ENCODE measurements around the gene KMT2D.

The KMT2D gene

GRCh38 chr12:49060237-49061156, at the start of gene KMT2D:
KMT2D (minus strand) TSS chr12:49060794; CDS start chr12:49055324, 5,470 bp downstream.
- DNase-seq: peak; percentile 98

GRCh38 chr12:49109641-49110463, 49.3 kb upstream of the KMT2D start:
- DNase-seq: no peak

GRCh38 chr12:49108958-49109404, 48.4 kb upstream of the KMT2D start:
- no peak for DNase-seq

GRCh38 chr12:49105504-49106084, 45.0 kb upstream of the KMT2D start:
- no peak for DNase-seq

- DNase-seq: no peak
Measured at GRCh38 chr12:49104822-49105221, 44.2 kb upstream of the KMT2D start.

- no peak for DNase-seq
Measured at GRCh38 chr12:49100380-49100779, 39.8 kb upstream of the KMT2D start.

GRCh38 chr12:49098703-49099102, 38.1 kb upstream of the KMT2D start:
- DNase-seq: no peak

GRCh38 chr12:49098035-49098451, 37.4 kb upstream of the KMT2D start:
- DNase-seq: no peak

- DNase-seq: no peak
Measured at GRCh38 chr12:49097381-49097780, 36.8 kb upstream of the KMT2D start.

- DNase-seq: no peak
Measured at GRCh38 chr12:49094975-49095365, 34.4 kb upstream of the KMT2D start.

GRCh38 chr12:49094160-49094974, 33.8 kb upstream of the KMT2D start, which contains the start of gene DHH:
DHH (minus strand) TSS chr12:49094801; CDS start chr12:49094512, 289 bp downstream.
- DNase-seq: peak; percentile 14

- no peak for DNase-seq
Measured at GRCh38 chr12:49093792-49094159, 33.2 kb upstream of the KMT2D start.

GRCh38 chr12:49092816-49093406, 32.3 kb upstream of the KMT2D start:
- DNase-seq: no peak

GRCh38 chr12:49092086-49092815, 31.7 kb upstream of the KMT2D start:
- DNase-seq: peak; percentile 14

GRCh38 chr12:49091836-49092085, 31.2 kb upstream of the KMT2D start:
- no peak for DNase-seq

GRCh38 chr12:49091056-49091835, 30.7 kb upstream of the KMT2D start:
- DNase-seq: no peak

GRCh38 chr12:49089821-49090773, 29.5 kb upstream of the KMT2D start:
- DNase-seq: no peak

- DNase-seq: no peak
Measured at GRCh38 chr12:49088932-49089330, 28.3 kb upstream of the KMT2D start.

GRCh38 chr12:49088150-49088931, 27.7 kb upstream of the KMT2D start:
- DNase-seq: peak; percentile 87
